CD4-positive, alpha-beta T cell treated with Interferon alpha-2 for 1 hour (primary cell): ENCODE measurements around the gene ABCC1.
"Not testable (repeated sequence)": the region's sequence is repeated elsewhere in the genome, so short reads cannot be mapped to it uniquely, and the experiment has no call there.

Experiments
- DNase-seq, 2 donors: peaks; one replicate each; pipeline ENCODE4 v3.0.0-alpha.2; 2020 to 2022

Gene ABCC1

DNA sequence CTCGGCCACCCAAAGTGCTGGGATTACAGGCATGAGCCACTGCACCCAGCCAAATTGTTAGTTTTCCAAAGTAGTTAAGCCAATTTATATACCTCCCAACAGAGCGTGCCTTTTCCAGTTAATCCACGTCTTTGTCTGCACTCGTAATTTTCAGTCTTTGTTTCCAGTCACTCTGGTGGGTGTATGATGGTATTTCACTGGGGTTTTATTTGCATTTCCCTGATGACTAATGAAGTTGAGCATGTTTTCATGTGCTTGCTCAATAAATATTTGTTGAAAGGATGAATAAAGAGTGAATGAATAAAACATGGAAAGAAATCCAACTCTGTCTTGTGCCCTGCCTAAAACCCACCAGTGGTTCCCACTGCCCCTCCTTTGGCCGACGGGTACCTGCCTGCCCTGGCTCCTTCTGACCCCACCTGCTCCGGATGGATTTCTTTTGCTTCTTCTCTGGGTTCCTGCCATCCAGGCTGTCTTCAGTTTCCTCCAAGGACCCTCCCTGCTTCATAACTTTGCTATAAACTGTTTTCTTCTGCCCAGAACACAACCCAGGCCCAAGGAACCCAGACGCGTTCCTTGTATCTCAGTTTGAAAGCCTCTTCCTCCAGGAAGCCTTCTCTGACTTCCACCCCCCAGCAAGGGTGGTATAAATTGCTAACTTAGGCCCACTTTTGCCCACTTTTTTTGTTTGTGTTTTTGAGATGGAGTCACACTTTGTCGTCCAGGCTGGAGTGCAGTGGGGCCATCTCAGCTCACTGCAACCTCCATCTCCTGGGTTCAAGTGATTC is 3.0 kb upstream of the ABCC1 start:
- DNase-seq = no peak

DNA sequence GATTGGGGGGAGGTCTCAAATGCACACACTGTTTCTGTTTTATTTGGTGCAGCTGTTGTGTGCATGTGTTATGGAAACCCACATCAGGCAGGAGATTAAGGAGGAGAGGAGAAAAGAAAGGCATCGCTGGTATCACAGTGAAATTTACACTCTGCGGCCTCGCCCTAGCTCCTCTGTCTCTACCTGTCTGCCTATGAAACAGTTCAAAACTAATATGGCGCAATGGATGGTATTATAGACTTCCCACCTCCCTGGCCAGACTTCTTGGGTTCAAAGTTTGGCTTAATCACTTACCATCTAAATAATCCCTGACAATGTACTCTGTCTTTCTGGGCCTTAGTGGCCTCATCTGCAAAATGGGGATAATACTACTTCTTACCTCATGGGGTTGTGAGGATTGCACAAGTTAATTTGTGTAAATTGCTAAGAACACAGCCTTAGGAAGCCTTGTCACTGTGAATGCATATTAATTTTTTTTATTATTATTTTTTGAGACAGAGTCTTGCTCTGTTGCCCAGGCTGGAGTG is 1.4 kb upstream of the ABCC1 start:
- DNase-seq = no peak

DNA sequence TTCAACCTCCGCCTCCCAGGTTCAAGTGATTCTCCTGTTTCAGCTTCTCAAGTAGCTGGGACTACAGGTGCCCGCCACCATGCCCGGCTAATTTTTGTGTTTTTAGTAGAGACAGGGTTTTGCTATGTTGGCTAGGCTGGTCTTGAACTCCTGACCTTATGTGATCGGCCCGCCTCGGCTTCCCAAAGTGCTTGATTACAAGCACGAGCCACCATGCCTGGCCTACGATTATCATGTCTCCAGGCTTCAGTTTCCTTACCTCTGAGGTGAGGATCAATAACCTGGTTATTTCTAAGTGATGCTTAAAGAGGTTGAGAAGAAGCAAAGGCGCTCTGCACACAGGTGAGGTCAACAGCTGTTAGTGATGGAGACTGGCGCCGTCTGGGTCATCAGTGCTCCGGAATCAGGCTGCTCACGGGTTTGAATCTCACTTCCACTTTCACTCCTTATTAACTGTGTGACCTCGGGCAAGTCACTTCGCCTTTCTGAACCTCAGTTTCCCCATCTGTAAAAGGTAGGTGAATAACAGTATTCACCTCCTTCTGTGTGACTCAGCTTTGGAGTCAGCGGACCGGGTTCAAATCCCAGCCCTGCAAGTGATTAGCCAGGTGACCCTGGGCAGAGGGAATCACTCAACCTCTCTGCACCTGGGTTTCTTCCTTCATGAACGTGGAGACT is 745 bp upstream of the ABCC1 start:
- peak; percentile 25 to 27 for DNase-seq

DNA sequence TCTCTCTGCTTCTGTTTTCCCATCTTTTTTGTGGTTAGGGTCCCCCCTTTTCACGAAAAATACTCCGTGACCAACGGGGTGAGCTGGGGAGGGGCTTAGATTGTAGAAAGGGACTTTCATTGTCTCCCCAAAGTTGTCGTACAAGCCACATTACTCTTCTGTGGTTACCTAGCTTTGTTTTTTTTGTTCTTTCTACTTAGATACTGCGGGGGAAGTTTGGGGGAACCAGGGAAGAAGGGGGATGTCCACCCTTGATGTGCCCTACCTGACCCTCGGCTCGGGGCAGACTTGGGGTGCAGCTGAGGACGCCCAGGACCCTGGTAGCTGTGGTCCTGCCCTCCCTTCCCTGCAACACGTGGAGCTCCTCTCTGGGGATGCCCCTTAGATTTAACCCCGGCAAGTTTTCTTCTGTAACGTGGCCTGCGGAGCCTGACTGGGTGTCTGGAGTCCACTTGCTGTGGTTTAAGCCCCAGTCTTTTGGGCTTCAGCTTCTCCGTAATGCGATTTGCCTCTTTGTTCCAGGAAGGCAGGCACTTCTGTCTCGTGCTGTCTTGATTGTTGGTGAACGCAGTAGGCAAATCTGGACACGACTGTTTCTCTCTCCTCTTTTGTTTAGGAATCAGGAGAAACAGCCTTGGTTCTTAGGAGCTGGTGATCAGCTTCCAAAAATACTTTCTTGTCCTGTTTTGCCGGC is 892 bp downstream of the ABCC1 start:
- DNase-seq = peak; percentile 29 to 62

DNA sequence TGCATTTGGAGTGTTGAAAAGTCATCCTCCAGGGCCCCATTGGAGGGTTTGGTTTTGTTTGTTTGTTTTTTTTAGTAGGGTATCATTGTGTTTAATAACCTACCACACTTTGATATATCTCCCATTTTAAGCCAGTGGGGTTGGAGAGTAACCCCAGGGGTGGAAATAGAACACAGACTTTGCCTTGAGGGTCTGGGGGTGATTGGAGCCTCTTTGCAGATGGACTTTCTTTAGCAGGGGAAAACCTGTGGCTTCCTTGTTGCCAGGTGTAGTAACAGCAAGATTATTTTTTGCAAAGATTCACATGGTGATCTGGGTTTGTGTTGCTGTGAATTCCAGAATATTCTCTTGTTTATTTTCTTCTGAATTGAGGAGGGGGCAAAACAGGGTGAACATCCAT is 1.5 kb downstream of the ABCC1 start:
- DNase-seq = no peak

DNA sequence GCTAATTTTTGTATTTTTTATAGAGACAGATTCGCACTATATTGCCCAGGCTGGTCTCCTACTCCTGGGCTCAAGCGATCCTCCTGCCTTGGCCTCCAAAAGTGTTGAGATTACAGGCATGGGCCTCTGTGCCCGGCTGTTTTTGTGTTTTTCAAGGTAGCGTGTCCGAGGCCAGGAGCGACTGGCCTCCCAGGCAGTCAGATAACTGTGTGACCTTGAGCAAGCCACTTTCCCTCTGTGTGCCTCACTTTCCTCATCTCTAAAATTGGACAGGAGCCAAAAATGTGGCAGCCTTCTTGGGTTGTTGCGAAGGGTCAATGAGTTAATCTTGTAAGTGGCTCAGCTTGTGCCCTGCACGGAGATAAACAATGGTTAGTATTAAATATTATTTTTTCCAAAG is 2.4 kb downstream of the ABCC1 start:
- no peak for DNase-seq

DNA sequence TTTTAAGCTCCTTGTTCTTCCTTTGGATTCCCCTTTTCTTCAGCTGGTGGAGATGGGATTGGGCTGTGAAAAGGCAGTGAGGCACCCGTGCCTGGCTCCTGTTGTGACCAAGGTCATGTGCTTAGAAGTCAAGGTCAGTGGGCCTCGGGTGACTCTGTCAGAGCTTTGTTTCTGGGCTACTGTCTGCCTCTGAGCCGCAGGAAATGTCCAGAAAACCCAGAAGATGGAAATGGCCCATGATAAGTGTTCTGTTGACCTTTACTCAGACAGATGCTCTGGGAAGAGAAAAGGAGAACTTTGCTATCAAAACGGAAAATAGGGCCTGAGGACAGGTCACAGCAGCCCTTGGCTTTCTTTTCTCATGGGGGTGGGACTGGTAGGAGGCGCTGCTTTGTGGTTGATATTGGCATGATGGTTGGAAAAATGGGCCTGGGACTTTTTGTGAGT is 2.9 kb downstream of the ABCC1 start:
- peak in 1 of 2 donors; percentile 29 for DNase-seq

DNA sequence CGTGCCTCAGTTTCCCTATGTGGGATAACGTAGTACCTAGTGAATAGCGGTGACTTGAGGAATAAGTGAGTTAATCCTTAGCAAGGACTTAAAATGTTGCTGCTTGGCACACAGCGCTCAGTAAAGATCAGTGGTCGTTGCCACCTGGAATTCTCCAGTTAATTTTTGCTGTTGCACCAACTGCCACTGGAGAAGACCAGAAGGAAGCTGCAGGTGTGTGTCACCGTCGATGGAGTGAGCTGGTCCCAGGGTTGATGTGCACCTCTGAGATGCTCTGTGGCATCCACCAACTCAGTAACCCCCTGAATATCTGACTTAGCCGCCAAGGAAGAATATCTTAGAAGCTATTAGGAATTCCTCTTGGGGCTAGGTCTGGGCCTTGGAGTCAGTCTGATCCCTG is 4.1 kb downstream of the ABCC1 start:
- DNase-seq = no peak

DNA sequence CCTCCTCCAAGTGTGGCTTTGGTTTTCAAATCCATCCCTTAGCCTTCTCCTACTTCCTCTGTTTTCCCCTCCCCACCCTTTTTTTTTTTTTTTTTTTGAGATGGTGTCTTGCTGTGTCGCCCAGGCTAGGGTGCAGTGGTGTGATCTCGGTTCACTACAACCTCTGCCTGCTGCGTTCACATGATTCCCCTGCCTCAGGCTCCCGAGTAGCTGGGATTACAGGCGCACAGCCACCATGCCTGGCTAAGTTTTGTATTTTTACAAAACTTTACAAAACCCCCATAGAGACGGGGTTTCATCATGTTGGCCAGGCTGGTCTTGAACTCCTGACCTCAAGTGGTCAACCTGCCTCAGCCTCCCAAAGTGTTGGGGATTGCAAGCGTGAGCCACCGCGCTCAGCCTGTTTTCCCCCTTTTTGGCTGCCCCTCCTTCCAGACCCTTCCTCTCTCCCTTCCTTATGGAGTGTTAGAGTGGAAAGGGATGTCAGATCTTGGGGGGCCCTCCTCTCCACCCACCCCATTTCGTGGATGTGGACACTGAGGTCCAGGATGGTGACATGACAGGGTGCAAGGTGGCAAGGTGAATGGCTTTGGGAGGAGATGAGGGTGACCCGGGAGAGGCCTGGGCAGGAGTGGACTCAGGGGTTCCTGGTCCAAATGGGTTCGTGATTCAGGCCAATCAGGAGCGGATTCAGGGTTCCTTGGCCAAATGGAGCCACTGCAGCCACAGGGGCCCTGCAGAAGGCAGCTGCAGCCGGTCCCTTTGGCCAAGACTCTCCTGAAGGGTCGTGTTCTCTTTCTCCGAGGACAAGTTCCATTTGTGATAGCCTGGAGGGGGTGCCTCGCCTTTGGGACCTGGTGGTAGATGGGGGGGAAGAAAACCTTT is 4.8 kb downstream of the ABCC1 start:
- no peak for DNase-seq

DNA sequence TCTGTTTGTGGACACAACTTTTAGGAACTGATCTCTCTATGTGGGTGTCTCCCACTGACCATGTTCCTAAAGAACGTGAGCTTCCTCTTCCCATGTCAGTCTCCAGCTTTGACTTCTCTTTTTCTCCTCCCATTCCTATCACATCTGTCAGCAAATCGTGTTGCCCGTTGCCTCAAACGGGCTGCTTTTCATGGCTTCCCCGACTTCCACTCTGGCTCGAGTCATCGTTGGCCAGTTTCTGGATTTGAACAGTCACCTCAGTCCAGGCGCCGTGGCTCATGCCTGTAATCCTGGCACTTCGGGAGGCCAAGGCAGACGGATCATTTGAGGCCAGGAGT is 5.4 kb downstream of the ABCC1 start:
- no peak for DNase-seq

DNA sequence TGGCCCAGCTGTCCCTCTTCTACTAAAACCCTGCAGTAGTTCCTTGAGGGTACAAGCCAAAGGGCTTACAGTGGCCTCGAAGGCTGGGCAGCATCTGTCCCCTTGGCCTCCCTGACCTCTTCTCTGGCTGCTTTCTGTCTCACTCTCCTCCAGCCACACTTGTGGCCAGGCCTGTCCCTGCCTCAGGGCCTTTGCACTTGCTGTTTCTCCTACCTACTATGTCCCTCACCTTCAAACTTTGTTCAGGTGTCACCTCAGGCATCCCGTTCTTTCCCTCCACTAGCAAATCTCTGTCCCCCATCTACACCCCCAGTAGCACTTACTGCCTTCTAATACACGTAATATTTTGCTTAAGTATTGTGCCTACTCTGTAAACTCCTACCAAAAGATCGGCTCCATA is 6.0 kb downstream of the ABCC1 start:
- no peak for DNase-seq

DNA sequence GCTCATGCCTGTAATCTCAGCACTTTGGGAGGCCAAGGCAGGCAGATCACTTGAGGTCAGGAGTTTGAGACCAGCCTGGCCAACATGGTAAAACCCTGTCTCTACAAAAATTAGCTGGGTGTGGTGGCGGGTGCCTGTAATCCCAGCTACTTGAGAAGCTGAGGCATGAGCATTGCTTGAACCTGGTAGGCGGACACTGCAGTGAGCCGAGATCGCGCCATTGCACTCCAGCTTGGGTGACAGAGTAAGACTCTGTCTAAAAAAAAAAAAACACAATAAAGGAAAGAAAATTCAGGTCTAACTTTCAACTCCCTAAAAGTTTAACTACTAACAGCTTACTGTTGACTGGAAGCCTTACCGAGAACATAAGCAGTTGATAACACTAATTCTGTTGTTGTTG is 6.7 kb downstream of the ABCC1 start:
- not testable (repeated sequence) for DNase-seq

DNA sequence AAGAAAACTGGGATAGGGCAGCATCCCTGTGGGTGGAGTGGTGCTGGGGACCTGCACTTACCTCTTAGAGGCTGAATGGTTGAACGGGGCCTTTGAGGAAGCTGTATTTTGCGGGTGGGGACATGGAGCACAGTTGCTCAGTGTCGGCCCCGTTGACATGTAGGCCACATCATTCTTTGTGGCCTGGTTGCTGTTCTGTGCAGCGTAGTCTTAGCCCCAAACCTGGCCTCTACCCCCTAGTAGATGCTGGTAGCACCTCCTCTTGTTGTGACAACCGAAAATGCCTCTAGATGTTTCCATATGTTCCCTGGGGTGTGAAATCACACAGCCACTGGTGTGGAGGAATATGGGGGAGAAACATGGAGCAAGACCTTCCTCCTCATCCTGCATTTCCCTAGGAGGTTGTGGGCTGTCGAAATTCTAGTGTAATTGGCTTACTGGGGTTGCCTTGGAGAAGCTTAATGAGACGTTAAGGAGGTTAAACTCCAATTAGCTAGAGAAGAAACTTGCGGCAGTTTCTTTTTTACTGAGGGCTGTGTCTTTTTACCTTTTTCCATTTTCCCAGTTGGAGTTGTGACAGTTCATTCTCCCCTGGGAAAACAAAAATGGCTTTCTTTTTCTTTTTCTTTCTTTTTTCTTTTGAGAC is 9.4 kb downstream of the ABCC1 start:
- DNase-seq = no peak

DNA sequence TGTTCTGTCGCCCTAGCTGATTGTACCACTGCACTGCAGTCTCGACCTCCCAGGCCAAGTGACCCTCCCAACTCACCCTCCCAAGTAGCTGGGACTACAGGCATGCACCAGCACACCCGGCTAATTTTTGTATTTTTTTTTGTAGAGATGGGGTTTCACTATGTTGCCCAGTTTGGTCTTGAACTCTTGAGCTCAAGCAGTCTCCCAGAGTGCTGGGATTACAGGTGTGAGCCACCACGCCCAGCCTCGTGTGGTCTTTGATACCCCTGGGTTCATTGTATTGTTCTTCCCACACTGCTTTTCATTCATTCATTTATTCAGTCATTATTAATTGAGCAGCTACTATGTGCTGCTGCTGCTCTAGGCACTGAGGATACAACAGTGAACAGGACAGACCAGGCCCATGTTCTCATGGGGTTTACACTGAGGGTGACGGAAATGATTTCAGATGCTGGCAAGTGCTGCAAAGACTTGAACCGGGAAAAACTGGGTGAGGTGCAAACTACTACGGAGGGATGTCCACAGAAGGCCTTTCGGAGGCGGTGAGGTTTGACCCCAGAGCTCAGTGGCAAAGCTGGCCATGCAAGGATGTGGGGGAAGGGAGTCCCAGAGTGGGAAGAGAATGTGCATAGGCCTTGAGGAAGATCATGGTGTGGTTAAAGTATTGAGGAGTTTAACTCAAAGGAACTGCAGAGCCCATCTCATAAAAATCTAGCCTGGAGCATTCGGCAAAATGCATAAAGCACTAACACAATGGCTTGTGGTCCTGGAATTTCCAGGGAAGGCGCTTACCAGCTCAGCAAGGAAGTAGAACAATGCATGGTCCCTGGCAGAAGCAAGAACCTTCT is 10.9 kb downstream of the ABCC1 start:
- DNase-seq = peak in 1 of 2 donors; percentile 19

DNA sequence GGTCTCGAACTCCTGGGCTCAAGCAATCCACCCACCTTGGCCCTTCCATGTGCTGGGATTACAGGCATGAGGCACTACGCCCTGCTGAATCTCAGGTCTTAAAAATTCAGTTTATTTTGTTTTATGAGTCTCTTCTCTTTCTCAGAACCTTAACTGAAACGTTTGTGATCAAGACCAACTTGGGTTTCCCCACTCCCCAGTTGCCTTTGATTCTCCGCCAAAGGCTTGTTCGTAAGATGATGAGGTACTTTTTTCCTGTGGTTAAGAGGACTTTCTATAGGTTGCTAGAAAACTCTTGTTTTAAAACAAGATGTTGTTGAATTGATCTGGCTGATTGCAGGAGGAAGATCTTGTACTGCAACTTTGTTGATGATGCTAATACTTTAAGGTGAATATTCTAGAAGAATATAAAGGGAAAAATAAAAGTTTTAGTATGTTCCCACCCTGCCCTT is 11.7 kb downstream of the ABCC1 start:
- peak; percentile 81 to 89 for DNase-seq

DNA sequence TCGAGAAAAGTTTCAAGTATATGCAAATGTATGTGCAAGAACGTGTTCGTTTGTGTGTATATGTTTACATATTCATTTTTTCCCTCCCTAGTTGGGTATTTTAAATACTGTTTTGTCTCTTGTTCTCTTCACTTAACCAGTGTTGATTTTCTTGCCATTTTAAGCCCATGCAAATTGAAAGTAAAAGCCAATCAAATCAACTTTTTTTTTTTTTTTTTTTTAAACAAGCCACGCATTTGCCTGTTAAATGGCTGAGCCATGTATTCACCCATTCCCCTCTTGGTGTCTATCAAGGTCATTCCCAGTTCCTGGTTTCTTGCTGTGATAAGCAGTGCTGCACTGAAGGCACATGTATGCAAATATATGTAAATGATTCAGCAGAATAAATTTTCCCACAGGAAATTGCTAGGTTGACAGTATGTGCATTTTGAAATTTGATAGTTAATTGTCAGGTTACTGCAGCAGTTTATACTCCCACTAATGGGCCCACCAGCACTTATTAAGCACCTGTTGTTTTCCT is 12.2 kb downstream of the ABCC1 start:
- DNase-seq = peak in 1 of 2 donors; percentile 58

DNA sequence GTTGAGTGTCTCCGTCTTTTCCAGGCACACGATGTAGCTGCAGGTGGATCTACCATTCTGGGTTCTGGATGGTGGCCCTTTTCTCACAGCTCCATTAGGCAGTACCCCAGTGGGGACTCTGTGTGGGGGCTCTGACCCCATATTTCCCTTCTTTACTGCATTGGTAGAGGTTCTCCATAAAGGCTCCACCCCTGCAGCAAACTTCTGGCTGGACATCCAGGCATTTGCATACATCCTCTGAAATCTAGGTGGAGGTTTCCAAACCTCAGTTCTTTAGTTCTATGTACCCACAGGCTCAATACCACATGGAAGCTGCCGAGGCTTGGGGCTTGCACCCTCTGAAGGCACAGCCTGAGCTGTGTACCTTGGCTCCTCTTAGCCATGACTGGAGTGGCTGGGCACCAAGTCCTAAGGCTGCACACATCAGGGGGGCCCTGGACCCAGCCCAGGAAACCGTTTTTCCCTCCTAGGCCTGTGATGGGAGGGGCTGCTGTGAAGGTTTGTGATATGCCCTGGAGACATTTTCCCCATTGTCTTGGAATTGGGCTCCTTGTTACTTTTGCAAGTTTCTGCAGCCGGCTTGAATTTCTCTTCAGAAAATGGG is 14.0 kb downstream of the ABCC1 start:
- DNase-seq = no peak

DNA sequence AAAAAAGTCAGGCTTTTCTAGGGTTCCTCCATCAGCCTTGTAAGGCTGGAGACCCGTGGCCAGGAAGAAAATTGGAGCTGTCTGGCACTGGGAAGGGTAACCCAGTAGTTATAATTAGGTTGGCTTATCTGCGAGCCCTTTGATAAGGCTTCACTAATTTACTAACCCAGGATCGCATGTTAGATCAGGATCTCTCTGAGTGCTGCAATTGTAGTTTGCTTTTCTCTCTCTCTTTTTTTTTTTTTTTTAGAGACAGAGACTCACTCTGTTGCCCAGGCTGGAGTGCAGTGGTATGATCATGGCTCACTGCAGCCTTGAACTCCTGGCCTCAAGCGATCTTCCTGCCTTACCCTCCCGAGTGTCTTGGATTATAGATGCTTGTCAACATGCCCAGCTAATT is 17.0 kb downstream of the ABCC1 start:
- DNase-seq = no peak

DNA sequence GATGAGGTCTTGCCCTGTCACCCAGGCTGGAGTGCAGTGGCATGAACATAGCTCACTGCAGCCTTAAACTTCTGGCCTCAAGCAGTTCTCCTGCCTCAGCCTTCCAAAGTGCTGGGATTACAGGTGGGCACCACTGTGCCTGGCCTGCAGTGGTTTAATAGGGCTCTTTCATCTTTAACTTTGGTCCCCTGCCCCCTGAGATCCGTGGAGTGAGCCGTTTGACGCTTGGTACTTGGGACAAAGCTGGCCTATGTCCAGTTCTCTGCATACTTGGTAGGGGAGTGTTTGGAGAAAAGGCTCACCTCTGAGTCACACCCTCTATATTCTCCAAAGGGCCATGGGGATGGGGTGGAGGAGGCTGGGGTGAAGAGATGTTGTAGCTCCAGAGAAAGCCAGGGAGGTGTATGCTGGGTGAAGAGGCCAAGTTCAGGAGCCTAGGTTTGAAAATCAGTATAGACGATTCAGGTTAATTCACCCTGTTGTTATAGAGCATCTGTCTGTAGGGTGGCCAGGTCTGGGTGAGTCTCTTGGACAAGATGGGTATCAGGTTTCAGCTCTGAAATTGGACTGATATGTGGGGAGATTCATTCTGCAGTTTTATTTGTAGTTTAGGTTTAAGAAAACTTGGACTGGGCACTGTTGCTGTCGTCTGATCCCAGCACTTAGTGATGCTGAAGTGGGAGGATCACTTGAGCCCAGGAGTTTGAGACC is 17.6 kb downstream of the ABCC1 start:
- DNase-seq = no peak
